ENCODE results near the gene CELF1. TPM values are rescaled to one million over a fixed set of nuclear protein-coding genes. Genes with fewer than 3 reads are reported as not detected.

The CELF1 gene
- total and polyA plus RNA-seq, 2 of the 13 experiments (the other 11 are each of a cell fraction or from before 2014, with no cell fraction given), result 69.0 to 80.1 TPM

- CTCF ChIA-PET (ENCODE audit: low intra/inter-chr PET ratio, low total read pairs), result no interaction called here
- peak overlapping the region; percentile 63 for H3K27ac ChIP-seq (ENCODE audit: extremely low read length, insufficient read depth, low read length)
- 26% methylated on average over 9 of the region's 9 CpGs for WGBS (ENCODE audit: low lambda C conversion rate)
- FAIRE-seq (peak; percentile 63), ATAC-seq (peak; percentile 31), DNase-seq (ENCODE audit: low spot score) (peak; percentile 52)
- in situ Hi-C loops (cut with HindIII; ENCODE audit: extremely low pct_ligation_motif_present, low pct_unique_long_range_greater_than_20kb) (no loop called here), intact Hi-C loops (cut with micrococcal nuclease; ENCODE audit: unreplicated experiment) (no loop called here)
- no peaks in the 10 kb centered on the region for H3K9me3 ChIP-seq (ENCODE audit: low read length)
- H3K4me1 ChIP-seq (ENCODE audit: insufficient read depth, low read length), result peaks cover 72% of the 10 kb centered on the region
- H4K20me1 ChIP-seq (ENCODE audit: insufficient read depth, low read length), result no peaks in the 10 kb centered on the region
- POLR2A ChIA-PET, result interaction anchor here (1.1 kb wide), 1 partner anchor 13 kb away, joined by 6 read pairs; no protein-coding TSS in a partner anchor
- no peaks in the 10 kb centered on the region; a peak in 1 of 5 replicates for H3K27me3 ChIP-seq (ENCODE audit: control insufficient read depth in 1 of 2, insufficient read depth in 2 of 2, low read length in 2 of 2)
- peak overlapping the region in 2 of 3 experiments; percentile 33 to 53; a peak in 4 of 6 replicates for H3K4me3 ChIP-seq (replicated peaks in 1 of 3; ENCODE audit: insufficient read depth in 1 of 3, low read depth in 2 of 3, low read length in 3 of 3)
- peak overlapping the region; percentile 69 for H3K4me2 ChIP-seq (ENCODE audit: low read depth, low read length)
- no peaks in the 10 kb centered on the region for H3K36me3 ChIP-seq (replicated peaks in 1 of 2; ENCODE audit: control insufficient read depth in 1 of 2, insufficient read depth in 2 of 2, low read length in 2 of 2)
- BruUV-seq (replicated peaks), result no TSS peak
- no peak overlapping the region for H2AFZ ChIP-seq (ENCODE audit: low read length)
- H3K79me2 ChIP-seq (ENCODE audit: insufficient read depth, low read length), result no peaks in the 10 kb centered on the region
- H3K9ac ChIP-seq (ENCODE audit: insufficient read depth, low read depth, low read length), result no peak overlapping the region; the same call in none of the 2 replicates
- TF ChIP-seq ETV6 (CRISPR knock-in tag; conservative IDR thresholded peaks at IDR 0.05) (no peak), LRRFIP1 (CRISPR knock-in tag; conservative IDR thresholded peaks at IDR 0.05) (no peak), KLF12 (CRISPR knock-in tag; IDR thresholded peaks at IDR 0.05; ENCODE audit: borderline replicate concordance) (0 out of 2 replicates have a peak, but pooled peaks have one; percentile 6), RELA (CRISPR knock-in tag; IDR thresholded peaks at IDR 0.05) (no peak), NCOR1 (IDR thresholded peaks at IDR 0.05; ENCODE audit: borderline replicate concordance, low read length) (peak; percentile 68; the same call in 1 of the 2 replicates), ZNF724P (CRISPR knock-in tag; IDR thresholded peaks at IDR 0.05; ENCODE audit: borderline replicate concordance) (no peak), ZBTB34 (CRISPR knock-in tag; IDR thresholded peaks at IDR 0.05) (0 out of 2 replicates have a peak, but pooled peaks have one; percentile 31), REXO4 (CRISPR knock-in tag; IDR thresholded peaks at IDR 0.05; ENCODE audit: borderline replicate concordance) (no peak), LCORL (IDR thresholded peaks at IDR 0.05) (peak; percentile 47; the same call in 1 of the 2 replicates), LCORL (CRISPR knock-in tag; IDR thresholded peaks at IDR 0.05) (peak; percentile 67), ZMAT5 (CRISPR knock-in tag; IDR thresholded peaks at IDR 0.05; ENCODE audit: borderline replicate concordance, low read depth) (no peak), TCF7L2 (IDR thresholded peaks at IDR 0.05; ENCODE audit: low read depth, low read length) (no peak), ZNF121 (CRISPR knock-in tag; IDR thresholded peaks at IDR 0.05) (no peak; the same call in 1 of the 2 replicates), KAT8 (CRISPR knock-in tag; IDR thresholded peaks at IDR 0.05) (peak; percentile 13; the same call in 1 of the 2 replicates), ZNF598 (CRISPR knock-in tag; IDR thresholded peaks at IDR 0.05; ENCODE audit: borderline replicate concordance) (no peak), ZNF512 (CRISPR knock-in tag; IDR thresholded peaks at IDR 0.05) (no peak), ZSCAN29 (CRISPR knock-in tag; conservative IDR thresholded peaks at IDR 0.05) (0 out of 2 replicates have a peak, but pooled peaks have one; percentile 57), HDAC1 (CRISPR knock-in tag; IDR thresholded peaks at IDR 0.05) (no peak)
Measured at GRCh38 chr11:47431356-47432083, 121.4 kb downstream of the CELF1 start.
